GM19452 (cell line): ENCODE data around the gene NID2.

Experiments
- ATAC-seq: cut with Tn5 transposase; IDR thresholded peaks from one replicate; pipeline ENCODE4 v1.9.1; 2021; ENCODE audit not compliant: unreplicated experiment

The NID2 gene

DNA sequence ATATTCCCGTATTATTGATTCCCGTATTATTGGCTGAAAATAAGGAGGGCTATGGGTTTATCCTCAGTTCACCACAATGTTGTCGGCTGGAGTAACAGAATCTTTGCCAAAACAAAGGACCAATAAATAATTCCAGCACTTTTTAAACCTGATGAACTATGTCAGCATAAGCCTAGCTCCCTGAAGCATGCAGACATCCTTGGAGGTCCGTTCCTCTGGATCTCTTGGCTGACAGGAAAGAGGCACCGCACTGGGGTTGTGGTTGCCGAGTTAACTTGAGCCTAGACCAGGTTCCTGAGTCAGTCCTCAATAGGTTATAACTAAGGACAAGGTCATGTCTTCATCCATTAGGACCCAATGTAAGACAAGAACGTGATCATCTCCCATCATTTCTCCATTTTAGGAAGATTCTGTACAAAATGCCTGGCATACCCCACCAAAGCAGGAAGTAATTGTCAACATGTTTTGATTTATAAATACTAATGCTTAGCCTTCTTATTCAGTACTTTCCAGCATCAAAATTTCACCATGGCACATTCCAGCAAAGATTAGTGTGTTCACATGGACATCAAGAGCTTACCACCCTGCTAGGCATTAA, 36.6 kb downstream of the NID2 start:
- no peak for ATAC-seq

DNA sequence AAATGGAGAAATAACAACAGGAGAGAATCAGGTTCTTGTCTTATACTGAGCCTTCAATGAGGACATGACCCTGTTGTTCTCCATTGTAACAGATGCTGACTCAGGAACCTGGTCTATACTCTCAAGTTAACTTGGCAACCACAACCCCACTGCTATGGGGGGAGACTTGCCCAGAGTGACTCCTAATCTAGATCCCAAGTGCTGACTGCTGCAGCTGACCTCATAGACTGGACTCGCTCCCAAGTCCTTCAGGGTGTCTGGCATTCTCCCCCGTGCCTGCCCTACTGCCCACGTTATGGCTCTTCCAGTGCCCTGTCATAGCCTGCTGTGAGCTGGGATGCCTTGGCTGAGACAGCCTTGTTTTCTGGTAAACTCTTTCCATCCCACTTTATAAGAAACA, 37.1 kb downstream of the NID2 start:
- ATAC-seq, result no peak

DNA sequence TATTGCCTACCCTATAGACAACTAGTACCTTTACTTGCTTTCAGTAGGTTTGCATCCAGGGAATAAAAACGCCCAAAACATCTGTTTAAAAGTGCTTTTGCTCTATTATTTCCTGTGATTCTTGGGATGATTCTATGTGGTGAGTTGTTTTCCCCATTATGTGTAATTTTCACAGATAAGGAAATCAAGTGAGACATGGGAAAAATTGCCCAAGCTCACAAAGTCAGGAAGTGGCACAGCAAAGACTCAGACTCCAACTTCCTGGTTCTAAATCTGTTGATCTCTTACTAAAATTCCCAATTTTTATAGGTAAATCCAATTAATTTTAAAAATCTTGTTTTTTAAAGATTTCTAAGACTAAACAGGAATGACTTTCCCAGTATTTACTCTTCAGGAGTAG, 39.0 kb downstream of the NID2 start:
- ATAC-seq, result no peak

DNA sequence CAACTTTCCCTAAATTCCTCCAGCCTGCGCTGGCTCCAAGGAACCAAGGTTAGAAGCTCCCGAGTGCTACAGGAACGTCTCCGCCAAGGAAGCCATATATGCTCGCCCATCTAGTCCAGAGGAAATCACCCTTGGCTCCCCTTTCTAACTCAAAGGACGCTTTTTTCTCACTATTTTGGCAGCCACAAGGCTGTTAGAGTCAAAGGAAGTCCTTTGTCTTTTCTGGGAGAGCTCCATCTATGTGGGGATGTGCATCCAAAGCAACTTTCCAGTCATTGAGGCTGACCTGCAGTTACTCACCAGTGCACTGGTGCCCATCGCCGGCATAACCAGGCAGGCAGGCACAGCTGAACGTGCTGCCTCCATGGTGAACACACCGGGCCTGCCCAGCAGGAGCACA, 42.0 kb downstream of the NID2 start:
- no peak for ATAC-seq

DNA sequence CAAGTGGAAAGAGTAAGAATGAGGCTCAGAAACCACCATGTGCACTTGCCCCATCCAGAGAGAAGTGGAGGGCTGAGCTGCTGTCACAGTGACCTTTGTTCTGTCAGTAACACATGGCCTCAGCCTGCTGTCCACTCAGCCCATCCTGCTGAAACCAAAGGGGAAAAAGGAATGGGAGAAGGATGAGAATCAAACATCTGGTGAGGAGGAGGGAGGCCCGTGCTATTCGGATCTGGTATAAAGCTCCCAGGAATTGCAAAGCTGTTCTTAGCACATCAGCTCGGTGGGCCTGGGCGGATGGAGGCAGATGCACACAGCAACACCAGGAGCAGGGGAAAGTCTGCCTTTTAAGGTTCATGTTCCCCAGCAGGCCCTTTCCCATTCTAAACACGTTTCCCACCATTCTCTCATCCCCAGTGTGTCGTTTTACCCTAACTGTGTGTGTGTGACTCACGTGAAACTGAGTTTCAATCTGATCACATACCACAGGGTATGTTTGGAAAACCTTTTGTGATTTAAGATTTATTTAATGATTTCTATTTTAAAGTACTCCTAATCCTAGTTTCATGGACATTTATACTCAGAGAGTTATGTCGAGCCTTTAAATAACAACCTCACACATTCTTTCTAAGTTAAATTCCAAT, 42.7 kb downstream of the NID2 start:
- ATAC-seq, result no peak

DNA sequence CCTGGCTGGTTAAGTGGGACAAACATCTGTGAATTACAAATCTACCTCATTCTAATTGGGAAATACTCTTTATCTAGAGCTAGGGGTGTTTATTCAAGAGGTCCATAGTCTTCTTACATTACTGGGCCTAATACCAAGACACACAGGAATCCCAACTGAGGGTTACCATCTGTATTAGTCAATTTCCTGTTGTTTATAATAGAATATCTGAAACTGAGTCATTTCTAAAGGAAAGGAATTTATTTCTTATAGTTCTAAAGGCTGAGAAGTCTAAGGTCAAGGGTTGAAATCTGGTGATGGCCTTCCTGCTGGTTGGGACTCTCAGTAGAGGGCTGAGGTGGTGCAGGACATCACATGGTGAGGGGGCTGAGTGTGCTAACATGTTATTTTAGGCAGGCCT, 43.5 kb downstream of the NID2 start:
- ATAC-seq, result no peak

DNA sequence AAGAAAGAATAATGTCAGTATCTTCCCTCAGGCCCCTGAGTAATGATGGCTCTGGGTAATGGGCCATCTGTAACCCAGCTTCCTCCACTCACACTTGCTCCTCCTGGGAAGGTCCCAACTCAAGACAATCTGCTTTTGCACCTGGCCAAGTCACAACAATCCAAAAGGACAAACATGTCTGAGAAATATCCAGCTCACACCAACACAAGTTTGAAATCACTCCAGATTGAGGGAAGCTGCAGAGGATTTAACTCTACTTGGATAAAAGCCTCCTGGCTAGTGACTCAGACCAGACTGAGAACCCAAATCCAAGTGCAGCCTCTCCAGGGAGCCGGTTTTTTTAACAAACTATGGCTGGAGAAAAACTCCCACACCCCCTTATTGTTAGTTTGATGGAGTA, 45.3 kb downstream of the NID2 start:
- ATAC-seq, result no peak

DNA sequence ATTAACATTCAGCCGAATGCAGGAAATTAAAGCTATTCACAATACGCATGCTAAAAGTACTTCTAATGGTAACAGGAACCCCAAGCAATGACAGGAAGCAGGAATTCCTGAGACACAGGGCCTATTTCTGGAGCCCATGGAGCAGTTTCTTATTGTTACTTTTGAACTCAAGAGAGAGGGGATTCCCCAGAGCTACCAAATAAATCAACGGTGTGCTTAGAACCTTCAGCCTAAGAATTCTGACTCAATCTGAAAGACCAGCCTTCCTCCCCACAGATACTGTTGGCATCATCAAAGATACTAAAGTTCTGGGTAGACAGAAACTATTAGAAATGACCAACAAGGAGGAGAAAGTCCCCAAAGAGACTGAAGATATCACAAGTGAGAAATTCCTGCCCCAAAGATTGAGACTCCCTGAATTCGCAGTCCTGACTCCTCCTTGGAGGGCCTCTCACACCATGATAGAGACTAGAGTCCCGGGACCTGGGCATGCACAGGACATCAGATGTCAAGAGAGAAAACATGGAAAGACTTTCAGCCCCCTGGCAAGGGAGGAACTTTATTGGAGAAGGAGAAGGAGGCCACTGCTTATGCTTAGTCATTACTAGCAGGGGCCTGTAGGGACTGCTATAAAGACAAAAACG, 46.8 kb downstream of the NID2 start:
- no peak for ATAC-seq

DNA sequence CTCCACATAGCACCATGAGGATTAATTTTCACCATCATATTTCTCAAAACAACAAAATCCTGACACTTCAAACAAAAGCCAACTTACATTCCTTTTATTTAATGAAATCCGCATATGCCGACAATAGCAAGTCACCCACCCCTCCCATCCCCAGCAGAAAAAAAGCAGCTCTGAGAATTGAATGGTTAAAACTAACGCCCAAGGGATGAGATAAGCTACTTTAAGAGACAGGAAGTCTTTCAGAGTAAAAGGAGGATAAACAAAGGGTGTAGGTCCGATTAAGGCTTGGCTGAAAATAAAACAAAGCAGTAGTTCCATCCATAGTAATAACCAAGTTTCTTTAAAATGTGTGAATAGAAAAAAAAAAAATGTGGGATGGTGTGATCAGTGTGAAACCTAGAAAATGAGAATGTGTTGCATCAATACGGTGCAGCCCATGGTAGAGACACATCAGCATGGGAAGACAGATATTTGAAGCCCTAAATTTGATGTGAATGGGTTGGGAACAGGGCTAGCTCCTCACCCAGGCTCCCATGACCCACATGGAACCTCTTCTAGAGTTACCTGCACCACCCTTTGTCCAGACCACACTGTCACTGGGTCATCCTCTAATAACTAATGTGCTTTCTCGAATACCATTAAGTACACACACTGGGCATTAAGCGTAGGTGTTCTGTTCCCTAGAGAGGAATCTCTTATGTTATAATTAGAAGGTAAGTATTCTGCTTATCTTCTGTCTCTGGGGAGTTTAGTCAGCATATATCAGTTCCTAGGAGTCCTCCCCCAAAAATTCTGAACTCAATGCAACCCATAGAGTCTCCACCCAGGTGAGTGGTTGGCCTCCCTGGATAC, 47.8 kb downstream of the NID2 start:
- no peak for ATAC-seq

DNA sequence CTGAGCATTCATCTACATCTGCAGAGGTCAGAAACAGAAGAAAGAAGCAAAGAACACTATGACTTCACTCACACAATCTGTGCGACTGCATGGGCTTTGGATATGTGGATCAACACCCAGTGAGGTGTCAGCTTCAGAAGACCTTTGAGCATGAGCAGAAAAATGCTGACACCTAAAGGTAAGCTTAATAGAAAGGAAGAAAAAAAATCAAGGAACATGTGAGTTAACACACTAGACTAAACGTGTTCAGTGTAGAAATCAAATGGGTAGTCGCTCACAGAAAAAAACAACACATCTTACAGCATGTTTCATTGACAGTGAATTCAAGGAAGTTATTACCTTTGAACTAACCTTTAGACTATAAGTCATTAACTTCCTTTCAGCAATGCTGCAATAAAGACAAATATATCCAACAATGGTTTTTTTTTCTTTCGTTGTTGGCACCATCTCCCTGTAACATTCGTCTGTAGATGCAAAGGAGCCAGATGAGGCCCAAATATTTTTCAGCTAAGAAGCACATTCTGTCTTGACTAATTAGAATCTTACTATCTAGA, 48.6 kb downstream of the NID2 start:
- ATAC-seq, result no peak

DNA sequence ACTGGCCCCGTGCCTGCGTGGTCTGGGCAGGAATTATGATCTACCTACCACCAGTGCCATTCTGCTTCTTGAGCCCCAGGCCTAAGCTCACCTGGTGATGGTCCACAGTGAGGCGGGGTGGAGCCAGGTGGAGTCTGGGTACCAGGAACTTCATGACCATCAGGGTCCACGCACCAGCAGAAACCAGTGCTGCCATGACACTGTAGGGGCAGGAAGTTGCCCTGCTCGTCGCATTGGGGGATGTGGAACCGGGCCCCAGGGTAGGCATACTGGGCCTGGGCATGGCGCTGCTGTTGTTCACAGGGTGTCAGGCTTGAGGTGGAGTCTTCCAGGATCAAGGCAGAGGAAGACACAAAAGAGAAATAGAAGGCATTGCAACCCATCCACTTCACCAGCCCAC, 49.9 kb downstream of the NID2 start:
- ATAC-seq, result no peak

DNA sequence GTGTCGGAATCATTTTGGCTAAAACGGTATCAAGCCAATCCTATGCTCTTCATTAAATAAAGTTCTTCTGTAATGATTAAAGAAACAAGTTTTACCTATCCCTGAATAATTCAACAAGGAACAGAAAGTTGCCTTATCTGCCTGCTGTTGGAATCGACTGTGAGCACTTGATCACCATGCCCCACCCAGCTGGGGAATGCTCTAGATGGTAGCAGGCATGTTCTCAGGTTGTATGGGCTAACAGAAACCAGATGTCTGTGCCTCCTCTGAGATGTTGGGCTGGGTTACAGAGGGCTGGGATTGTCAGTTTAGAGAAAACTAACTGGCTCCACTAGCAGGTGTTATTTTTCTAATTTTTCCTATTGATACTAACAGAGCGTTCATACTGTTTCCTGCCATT, 50.6 kb downstream of the NID2 start:
- no peak for ATAC-seq

DNA sequence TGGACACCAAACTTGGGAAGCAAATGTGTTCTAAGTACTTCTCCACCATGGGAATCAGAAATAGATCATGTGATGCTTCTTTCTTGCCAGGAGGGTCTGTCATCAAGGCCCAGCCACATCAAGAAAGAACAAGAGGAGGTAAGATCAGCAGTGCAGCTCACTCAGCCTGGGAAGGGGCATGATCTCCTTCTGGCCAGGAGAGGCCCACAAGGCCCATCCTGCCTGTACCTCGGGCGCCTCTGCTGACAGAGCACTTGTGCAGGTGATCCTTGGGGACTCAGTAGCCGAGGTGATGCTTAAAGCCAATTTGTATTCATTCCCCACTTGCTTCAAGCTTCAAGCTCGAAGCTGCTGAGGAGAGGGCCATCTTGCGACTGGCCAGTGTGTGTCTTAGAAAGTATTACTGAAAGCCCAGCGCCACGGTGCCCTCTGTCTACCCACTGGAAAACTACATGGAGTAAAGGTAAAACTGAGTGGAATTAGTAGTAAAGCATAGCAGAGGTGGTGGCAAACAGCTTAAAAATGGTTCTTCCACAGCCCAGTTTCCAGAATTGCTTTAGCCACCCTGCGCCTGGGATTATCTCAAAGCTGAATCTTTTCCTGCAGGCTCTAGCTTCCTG, 53.3 kb downstream of the NID2 start:
- ATAC-seq, result no peak

DNA sequence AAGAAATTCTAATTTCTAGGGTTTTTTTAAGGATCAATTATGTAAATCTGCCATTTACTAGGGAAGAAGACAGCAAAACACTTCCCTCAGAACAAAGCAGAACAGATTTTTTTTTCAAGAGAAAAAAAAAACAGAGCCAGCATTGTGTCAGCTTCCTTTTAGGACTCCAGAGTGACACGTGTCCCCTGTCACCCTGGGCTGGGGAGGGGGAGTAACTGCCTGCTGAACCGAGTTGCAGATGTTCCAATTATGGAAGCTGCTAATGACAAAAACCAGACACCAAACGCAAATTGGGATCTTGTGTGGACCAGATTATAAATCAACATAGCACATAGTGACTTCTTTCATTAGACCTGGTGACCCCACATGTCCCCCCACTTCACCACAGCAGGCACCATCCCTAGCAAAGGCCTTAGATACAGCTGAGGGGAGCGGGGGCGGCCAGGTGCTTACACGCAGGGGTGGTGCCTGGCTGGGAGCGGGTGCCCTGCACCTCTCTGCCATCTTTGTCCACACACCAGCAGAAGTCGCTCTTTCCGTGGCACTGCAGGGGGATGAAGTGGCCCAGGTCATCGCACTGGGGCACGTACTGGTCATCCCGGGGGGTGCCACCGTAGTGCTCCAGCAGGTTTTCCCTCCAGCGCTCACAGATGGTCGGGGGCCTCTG, 54.1 kb downstream of the NID2 start:
- ATAC-seq, result no peak

DNA sequence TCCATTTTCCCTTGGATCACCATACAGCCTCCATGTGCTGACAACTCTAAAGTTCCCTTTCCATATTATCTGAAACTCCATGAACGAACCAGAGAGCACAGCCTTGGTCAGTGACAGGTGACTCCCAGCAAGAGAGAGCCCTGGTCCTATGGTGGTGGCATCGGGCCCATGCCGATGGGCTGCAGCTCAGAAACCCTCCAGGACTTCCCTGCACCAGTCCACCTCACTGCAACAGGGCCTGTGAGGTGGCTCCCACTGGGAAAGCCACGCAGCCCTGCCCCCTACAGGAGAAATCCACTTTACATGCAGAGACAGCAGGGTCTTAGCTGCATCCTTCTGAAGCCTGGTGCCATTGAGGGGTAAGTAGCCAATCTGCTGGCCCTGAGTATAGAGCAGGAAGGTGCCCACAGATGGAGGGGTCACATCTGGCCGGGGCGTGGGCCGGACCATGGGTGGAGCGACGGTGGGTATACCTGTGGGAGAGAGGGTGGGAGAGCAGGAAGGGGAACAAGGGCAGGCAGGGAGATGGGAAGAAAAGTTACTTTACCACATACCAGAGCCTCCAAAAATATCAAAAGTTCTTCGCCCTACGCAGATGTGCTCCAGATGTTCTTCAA, 54.8 kb downstream of the NID2 start:
- no peak for ATAC-seq

DNA sequence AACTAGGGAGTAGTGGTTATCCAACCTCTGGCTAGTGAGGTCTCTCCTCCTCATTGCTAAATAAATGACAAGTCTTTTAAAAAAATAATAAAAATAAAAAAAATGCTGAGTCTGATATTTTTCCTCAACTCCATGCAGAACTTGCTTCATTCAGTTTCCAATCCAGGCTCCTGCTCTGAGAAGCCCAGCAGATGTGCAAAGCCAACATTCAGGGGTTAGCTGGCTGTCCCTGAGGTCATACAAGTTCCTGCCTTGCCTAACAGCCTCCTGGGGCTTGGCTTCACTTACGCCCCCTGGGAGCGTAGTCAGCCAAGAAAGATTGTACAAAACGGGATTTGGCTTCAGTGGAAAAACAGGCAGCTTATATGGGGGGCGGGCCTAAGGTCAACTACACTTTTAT, 56.2 kb downstream of the NID2 start:
- ATAC-seq, result no peak

DNA sequence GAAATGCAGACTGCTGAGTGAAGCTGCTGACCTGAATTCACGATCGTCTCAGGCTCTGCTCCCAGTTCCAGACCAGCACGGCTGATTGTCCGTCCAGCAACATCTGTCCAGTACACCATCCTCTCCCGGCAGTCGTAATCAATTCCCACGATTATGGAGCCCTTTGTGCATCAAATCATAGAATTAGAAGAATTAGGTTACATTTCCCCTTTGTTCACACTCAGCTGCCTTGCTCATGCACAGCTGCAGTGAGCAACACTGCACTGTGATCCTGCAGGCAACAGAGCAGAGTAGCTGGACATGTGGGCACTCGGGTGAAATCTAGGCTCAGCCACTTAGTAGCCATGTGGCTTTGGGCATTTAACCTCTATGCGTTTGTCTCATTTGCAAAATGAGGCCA, 57.3 kb downstream of the NID2 start:
- no peak for ATAC-seq

DNA sequence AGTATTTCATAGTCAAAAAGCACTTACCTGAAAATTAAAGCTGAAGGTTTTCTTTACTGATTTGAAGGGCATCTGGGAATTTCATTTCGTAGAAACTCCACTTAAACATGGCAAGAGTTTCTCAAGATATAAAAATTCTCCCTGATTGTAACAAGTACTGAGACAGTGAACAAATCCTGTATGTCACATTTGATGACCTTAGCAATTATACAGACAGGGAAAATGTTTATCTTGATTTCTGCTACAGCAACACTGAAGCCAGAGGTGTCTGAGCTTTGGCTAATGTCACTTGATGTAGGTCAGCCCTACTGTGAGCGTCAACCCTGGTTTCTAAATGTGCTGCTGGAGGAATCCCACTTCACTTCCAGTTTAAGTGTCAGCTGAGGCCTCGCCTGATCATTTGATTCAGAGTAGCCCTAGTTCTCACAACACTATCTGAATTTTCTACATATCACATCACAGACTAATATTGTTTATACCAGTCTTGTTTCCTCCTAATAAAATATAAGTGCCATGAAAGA, 58.6 kb downstream of the NID2 start:
- ATAC-seq, result no peak

DNA sequence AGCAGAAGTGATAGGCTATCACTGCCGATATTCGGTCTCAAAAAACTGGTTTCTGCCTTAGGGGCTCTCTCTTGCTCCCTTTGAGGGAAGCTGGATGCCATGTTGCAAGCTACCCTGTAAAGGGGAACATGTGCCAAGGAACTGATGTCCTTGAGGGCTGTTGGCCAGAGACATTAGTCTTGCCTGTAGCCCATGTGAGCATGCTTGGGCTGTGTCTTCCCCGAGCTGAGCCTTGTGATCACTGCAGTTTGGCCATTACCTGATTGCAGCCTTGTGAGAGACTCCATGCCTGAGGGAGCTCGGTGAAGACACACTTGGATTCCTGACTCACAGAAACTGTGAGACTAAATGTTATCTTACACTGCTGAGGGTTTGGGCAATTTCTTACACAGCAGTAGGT, 60.7 kb downstream of the NID2 start:
- no peak for ATAC-seq

DNA sequence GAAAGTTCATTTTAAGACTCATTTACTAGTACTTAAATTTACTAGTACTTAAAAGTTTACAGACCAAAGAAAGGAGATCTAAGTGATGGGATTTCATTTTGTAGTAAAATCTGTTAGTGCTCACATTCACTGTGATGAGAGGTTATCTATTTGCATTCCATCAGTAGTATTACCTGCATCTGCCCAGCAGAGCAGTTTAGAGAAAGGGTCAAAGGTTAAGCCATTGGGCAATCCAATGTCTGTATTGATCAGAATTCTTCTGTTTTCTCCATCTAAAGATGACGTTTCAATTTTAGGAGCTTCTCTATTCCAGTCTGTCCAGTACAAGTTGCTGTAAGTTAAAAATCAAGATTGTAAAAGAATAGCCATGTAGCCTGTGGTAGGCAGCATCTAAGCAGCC, 61.2 kb downstream of the NID2 start:
- no peak for ATAC-seq
